Endothelial cell of umbilical vein (primary cell): ENCODE data around the gene QSOX2. TPM values are rescaled to one million over a fixed set of nuclear protein-coding genes. Genes with fewer than 3 reads are reported as not detected.

Experiments used
- BruUV-seq: library from RNA; stranded (reverse); fragments of 400-500 nt; replicated peaks from 2 replicates; lab custom pipeline; 2021; lab: Mats Ljungman, UMichigan
- CTCF ChIA-PET: fragments of 300-600, 350-600 bp; sonication (Branson Sonifier 250); formaldehyde crosslinking; loops from one replicate; lab custom pipeline; 2021; ENCODE audit warnings: antibody characterized with exemption, inconsistent platforms; lab: Charles Lee
- POLR2A ChIA-PET: fragments of 300-600, 350-600 bp; sonication (Branson Sonifier 250); formaldehyde crosslinking; loops from one replicate; lab custom pipeline; 2021; ENCODE audit warnings: antibody characterized with exemption, inconsistent platforms; lab: Charles Lee
- DNase-seq: peaks from one replicate; pipeline ENCODE4 v3.0.0-alpha.2; 2011; ENCODE audit warnings: low read depth, low spot score
- FAIRE-seq: peaks from 2 replicates; lab custom pipeline; 2011; peaks lifted over from hg19 to GRCh38; lab: Jason Lieb, UNC
- H2AFZ ChIP-seq: 2 replicates; pipeline ENCODE4 v1.6.0; 2012; ENCODE audit warnings: low read depth, low read length, control low read depth, inconsistent platforms
- H3K27ac ChIP-seq: 2 replicates; pipeline ENCODE4 v1.5.1; 2011; ENCODE audit warnings: low read depth, mild to moderate bottlenecking, control low read depth, low read length, moderate library complexity; ENCODE audit not compliant: insufficient read depth
- H3K27me3 ChIP-seq, 2 experiments: 2 replicates each; pipeline versions ENCODE4 v1.6.0 to v1.6.1; 2011; ENCODE audit warnings: low read length in 2 of 2, mixed read lengths in 1 of 2; ENCODE audit not compliant: control insufficient read depth in 2 of 2, insufficient read depth in 2 of 2
- H3K36me3 ChIP-seq, 2 experiments: 2 replicates in 1 of 2; 3 replicates in 1 of 2; pipeline ENCODE4 v1.5.1; 2011; ENCODE audit warnings: low read length in 2 of 2, mild to moderate bottlenecking in 1 of 2, moderate library complexity in 1 of 2; ENCODE audit not compliant: control insufficient read depth in 2 of 2, insufficient read depth in 2 of 2; ENCODE audit errors: extremely low read depth in 1 of 2
- H3K4me1 ChIP-seq: 3 replicates; pipeline ENCODE4 v1.5.1; 2011; ENCODE audit warnings: mild to moderate bottlenecking, low read length; ENCODE audit not compliant: control insufficient read depth, insufficient read depth; ENCODE audit errors: extremely low read depth
- H3K4me2 ChIP-seq: 2 replicates; pipeline ENCODE4 v1.6.1; 2011; ENCODE audit warnings: low read length, control low read depth, mixed read lengths; ENCODE audit not compliant: insufficient read depth
- H3K4me3 ChIP-seq, 3 experiments: fragments of 200-600 bp in 1 of 3; sonication (generic), shearing (Covaris generic) in 1 of 3; replicated peaks in 1 of 3; 2 replicates each; pipeline ENCODE4 v1.5.1; 2011 to 2016; ENCODE audit warnings: control low read depth in 3 of 3, low read length in 3 of 3, mild to moderate bottlenecking in 2 of 3, inconsistent platforms in 1 of 3, low read depth in 1 of 3, moderate library complexity in 1 of 3; ENCODE audit not compliant: insufficient read depth in 1 of 3
- H3K79me2 ChIP-seq: 2 replicates; pipeline ENCODE4 v1.6.0; 2012; ENCODE audit warnings: low read length, inconsistent platforms; ENCODE audit not compliant: control insufficient read depth, insufficient read depth
- H3K9ac ChIP-seq: replicated peaks from 2 replicates; pipeline ENCODE3; 2011; ENCODE audit warnings: low read length, control low read depth; ENCODE audit not compliant: insufficient read depth; ENCODE audit errors: extremely low read depth
- H3K9me1 ChIP-seq: replicated peaks from 3 replicates; pipeline ENCODE4 v1.6.0; 2011; ENCODE audit warnings: mild to moderate bottlenecking, low read length; ENCODE audit not compliant: control insufficient read depth, insufficient read depth; ENCODE audit errors: extremely low read depth
- H3K9me3 ChIP-seq: replicated peaks from 2 replicates; pipeline ENCODE4 v1.5.1; 2012; ENCODE audit warnings: low read length, inconsistent platforms; ENCODE audit not compliant: control insufficient read depth, insufficient read depth
- H4K20me1 ChIP-seq: replicated peaks from 2 replicates; pipeline ENCODE3; 2011; ENCODE audit warnings: mild to moderate bottlenecking, low read length; ENCODE audit not compliant: control insufficient read depth, insufficient read depth; ENCODE audit errors: extremely low read depth
- EZH2 ChIP-seq: IDR thresholded peaks from 2 replicates; pipeline ENCODE4 v1.6.1; 2012; ENCODE audit warnings: borderline replicate concordance, low read depth, mild to moderate bottlenecking, moderate library complexity, low read length, inconsistent platforms; ENCODE audit not compliant: severe bottlenecking
- FOS ChIP-seq: IDR thresholded peaks from 2 replicates; pipeline ENCODE4 v1.6.1; 2011; ENCODE audit warnings: mild to moderate bottlenecking, low read length, moderate library complexity, borderline replicate concordance; ENCODE audit not compliant: insufficient read depth
- GATA2 ChIP-seq: IDR thresholded peaks from 2 replicates; pipeline ENCODE4 v1.7.0; 2011; ENCODE audit warnings: low read depth, mild to moderate bottlenecking, moderate library complexity, mixed read lengths, low read length; ENCODE audit not compliant: insufficient read length, insufficient read depth
- JUN ChIP-seq: IDR thresholded peaks from 2 replicates; pipeline ENCODE4 v1.6.1; 2011; ENCODE audit warnings: borderline replicate concordance, low read depth; ENCODE audit not compliant: insufficient read length, insufficient read depth
- MYC ChIP-seq: IDR thresholded peaks from one replicate; pipeline ENCODE4 v1.6.1; 2011; ENCODE audit warnings: mild to moderate bottlenecking, low read depth, low read length
- POLR2A ChIP-seq: IDR thresholded peaks from 2 replicates; pipeline ENCODE4 v1.6.1; 2012; ENCODE audit warnings: low read depth, mild to moderate bottlenecking, control low read depth, low read length
- POLR2AphosphoS5 ChIP-seq: IDR thresholded peaks from 2 replicates; pipeline ENCODE4 v1.6.1; 2012; ENCODE audit warnings: low read depth, mild to moderate bottlenecking, control low read depth, low read length, moderate library complexity; ENCODE audit not compliant: insufficient read depth
- dilution Hi-C: fragments of 300-500 bp; cut with MboI; formaldehyde crosslinking; loops from one replicate; pipeline ENCODE4 v1.15.0; 2019; ENCODE audit warnings: low sequenced_read_pairs; ENCODE audit not compliant: extremely low pct_ligation_motif_present
- intact Hi-C: fragments of 100-400 bp; cut with micrococcal nuclease; formaldehyde crosslinking; loops from one replicate; pipeline ENCODE4 v1.10.0; 2022
- polyA plus RNA-seq, 4 experiments: library from polyadenylated mRNA; depleted of rRNA in 3 of 4; stranded (reverse) in 3 of 4; unstranded in 1 of 4; fragments of >200 nt; gene quantifications; 2 replicates each; pipeline versions ENCODE4 v1.2.1 to v1.2.3, GENCODE V29; 2011 to 2012; ENCODE audit warnings: missing spikeins in 1 of 4
- total RNA-seq: library from RNA; stranded (reverse); gene quantifications from 2 replicates; pipeline ENCODE4 v1.2.3, GENCODE V29; 2021
- TF ChIP-seq, protein P1 (sequence below): IDR thresholded peaks from 2 replicates; pipeline ENCODE4 v1.6.1; 2011; ENCODE audit not compliant: insufficient read depth, insufficient read length
- TF ChIP-seq, protein P2 (sequence below), 2 donors: IDR thresholded peaks; 1 replicate in 1 of 2; 2 replicates in 1 of 2; pipeline ENCODE4 v1.5.1; 2011; ENCODE audit warnings: low read length in 2 of 2, mild to moderate bottlenecking in 2 of 2, moderate library complexity in 2 of 2, control low read depth in 1 of 2, inconsistent platforms in 1 of 2, low read depth in 1 of 2; ENCODE audit not compliant: insufficient read depth in 1 of 2; ENCODE audit errors: extremely low read depth in 1 of 2

Gene QSOX2
- total and polyA plus RNA-seq, 2 donors (not counting 3 experiments of a cell fraction or from before 2014, with no cell fraction given), result 16.4 to 23.4 TPM

DNA sequence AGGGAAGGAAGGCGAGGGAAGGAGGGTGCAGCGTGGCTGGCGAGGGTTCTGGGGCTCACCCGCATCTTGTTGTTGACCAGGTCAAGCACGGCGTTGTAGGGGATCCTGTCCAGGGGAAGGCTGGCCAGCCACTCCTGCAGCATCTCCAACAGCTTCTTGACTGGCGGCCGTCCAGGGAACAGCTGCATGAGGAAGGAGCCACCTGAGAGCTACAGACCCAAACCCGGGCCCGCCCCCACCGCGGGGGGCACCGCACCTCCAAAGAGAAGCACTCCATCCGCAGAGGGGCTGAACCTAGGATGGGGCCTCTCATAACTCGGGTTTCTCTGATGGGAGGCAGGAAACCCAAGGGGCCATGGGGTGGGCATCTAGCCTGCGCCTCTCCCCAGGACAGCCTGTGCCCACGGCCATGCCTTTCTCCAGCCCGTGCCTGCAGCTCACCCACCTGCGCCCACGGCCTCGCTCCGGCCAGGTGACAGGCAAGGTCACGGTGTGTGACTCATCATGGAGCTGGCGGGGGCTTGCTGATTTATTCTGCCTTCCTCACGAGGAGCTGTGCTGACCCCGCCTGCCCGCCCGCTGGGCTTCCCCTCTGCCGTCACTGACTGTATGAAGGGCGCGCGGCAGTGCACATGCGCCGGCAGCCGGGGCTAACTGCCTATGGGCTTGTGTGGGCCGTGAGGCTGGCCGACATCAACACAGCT, 28.9 kb downstream of the QSOX2 start:
- no TSS peak for BruUV-seq
- POLR2A ChIA-PET, result no interaction called here
- no peaks in the 10 kb centered on the region for H3K27me3 ChIP-seq
- no peaks in the 10 kb centered on the region for H4K20me1 ChIP-seq
- DNase-seq (no peak), FAIRE-seq (no peak)
- intact Hi-C loops, result no loop called here
- H3K79me2 ChIP-seq, result no peaks in the 10 kb centered on the region
- H3K9me1 ChIP-seq, result no peaks in the 10 kb centered on the region
- no peak overlapping the region for H3K4me3 ChIP-seq
- no peak overlapping the region for H3K27ac ChIP-seq
- H3K9ac ChIP-seq, result no peak overlapping the region
- no peaks in the 10 kb centered on the region for H3K4me1 ChIP-seq
- H2AFZ ChIP-seq, result no peak overlapping the region
- CTCF ChIA-PET, result interaction anchor here (0.6 to 2.1 kb wide), 5 partner anchors 8 to 127 kb away, joined by 3 to 7 read pairs (median 3); no protein-coding TSS in a partner anchor
- no peak for TF ChIP-seq POLR2AphosphoS5
- TF ChIP-seq GATA2, result no peak
- TF ChIP-seq, protein P1, sequence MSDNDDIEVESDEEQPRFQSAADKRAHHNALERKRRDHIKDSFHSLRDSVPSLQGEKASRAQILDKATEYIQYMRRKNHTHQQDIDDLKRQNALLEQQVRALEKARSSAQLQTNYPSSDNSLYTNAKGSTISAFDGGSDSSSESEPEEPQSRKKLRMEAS, result no peak
- TF ChIP-seq POLR2A, result no peak
- TF ChIP-seq FOS, result no peak
- TF ChIP-seq EZH2, result no peak
- TF ChIP-seq MYC, result no peak
- TF ChIP-seq, protein P2, sequence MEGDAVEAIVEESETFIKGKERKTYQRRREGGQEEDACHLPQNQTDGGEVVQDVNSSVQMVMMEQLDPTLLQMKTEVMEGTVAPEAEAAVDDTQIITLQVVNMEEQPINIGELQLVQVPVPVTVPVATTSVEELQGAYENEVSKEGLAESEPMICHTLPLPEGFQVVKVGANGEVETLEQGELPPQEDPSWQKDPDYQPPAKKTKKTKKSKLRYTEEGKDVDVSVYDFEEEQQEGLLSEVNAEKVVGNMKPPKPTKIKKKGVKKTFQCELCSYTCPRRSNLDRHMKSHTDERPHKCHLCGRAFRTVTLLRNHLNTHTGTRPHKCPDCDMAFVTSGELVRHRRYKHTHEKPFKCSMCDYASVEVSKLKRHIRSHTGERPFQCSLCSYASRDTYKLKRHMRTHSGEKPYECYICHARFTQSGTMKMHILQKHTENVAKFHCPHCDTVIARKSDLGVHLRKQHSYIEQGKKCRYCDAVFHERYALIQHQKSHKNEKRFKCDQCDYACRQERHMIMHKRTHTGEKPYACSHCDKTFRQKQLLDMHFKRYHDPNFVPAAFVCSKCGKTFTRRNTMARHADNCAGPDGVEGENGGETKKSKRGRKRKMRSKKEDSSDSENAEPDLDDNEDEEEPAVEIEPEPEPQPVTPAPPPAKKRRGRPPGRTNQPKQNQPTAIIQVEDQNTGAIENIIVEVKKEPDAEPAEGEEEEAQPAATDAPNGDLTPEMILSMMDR (IDR thresholded peaks at IDR 0.05; ENCODE audit: extremely low read depth in 1 of 2, insufficient read depth in 1 of 2, low read depth in 1 of 2, low read length in 2 of 2), result no peak
- TF ChIP-seq JUN, result no peak
- H3K36me3 ChIP-seq, result no peaks in the 10 kb centered on the region
- H3K4me2 ChIP-seq, result no peak overlapping the region
- H3K9me3 ChIP-seq, result no peaks in the 10 kb centered on the region
- dilution Hi-C loops, result no loop called here
